MM.1S (cell line): ENCODE results near the gene SLC6A16.

ENCODE experiments used
- CTCF ChIP-seq: fragments of 300-600 bp; sonication (generic); IDR thresholded peaks from 2 replicates; pipeline ENCODE4 v1.5.1; 2016; ENCODE audit warnings: antibody characterized with exemption, low read length, mixed read lengths
- EZH2 ChIP-seq: fragments of 300-600 bp; sonication (generic); optimal IDR thresholded peaks from 2 replicates; pipeline ENCODE3; 2017; ENCODE audit warnings: low read depth, mild to moderate bottlenecking, antibody characterized with exemption, low read length, mixed read lengths
- EZH2phosphoT487 ChIP-seq: fragments of 300-600 bp; sonication (generic); IDR thresholded peaks from 2 replicates; pipeline ENCODE4 v1.6.1; 2018; ENCODE audit warnings: antibody characterized with exemption, low read length

- TF ChIP-seq CTCF: no peak
- TF ChIP-seq EZH2: no peak
- no peak for TF ChIP-seq EZH2phosphoT487
Measured at GRCh38 chr19:49247676-49248075, 77.3 kb downstream of the SLC6A16 start.
